HG02840 (cell line): Measurements from ENCODE around the gene ZMYND10.

Experiments
- ATAC-seq: cut with Tn5 transposase; IDR thresholded peaks from one replicate; pipeline ENCODE4 v1.9.1; 2021; ENCODE audit warnings: mild to moderate bottlenecking, moderate library complexity, moderate number of reproducible peaks; ENCODE audit not compliant: unreplicated experiment, low FRiP score

Gene ZMYND10

GRCh38 chr3:50293079-50293801, 52.3 kb downstream of the ZMYND10 start:
- ATAC-seq, result no peak

- ATAC-seq, result peak; percentile 89
Measured at GRCh38 chr3:50292159-50293078, 53.1 kb downstream of the ZMYND10 start, which contains the start of gene IFRD2. Gene IFRD2, minus strand, starts transcription at chr3:50292429. Its CDS starts 155 bp downstream, at chr3:50292274.
